ENCODE data around the gene WDR72.
"Not testable (repeated sequence)": the region's sequence is repeated elsewhere in the genome, so short reads cannot be mapped to it uniquely, and the experiment has no call there.

The WDR72 gene

DNA sequence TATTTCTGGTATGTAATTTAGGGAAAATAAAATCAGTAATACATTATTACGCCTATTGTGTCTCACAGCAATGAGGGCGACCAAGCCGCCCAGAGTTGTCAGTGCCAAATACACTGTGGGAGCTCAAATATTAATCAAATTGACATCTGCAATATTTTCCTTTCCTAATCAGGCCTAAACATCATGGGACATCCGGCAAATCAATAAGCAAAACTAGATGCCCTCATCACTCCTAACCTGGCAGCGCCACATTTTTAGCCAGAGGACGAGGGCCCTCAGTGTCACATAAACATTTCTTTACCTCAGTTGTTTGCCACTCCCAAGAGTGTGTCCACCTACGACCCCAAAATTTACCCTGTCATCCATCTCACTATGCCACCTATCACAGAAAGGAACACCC, 64.1 kb downstream of the WDR72 start:
- DNase-seq: no peak

GRCh38 chr15:53694476-53694874, 65.0 kb downstream of the WDR72 start:
- no peak for DNase-seq

DNA sequence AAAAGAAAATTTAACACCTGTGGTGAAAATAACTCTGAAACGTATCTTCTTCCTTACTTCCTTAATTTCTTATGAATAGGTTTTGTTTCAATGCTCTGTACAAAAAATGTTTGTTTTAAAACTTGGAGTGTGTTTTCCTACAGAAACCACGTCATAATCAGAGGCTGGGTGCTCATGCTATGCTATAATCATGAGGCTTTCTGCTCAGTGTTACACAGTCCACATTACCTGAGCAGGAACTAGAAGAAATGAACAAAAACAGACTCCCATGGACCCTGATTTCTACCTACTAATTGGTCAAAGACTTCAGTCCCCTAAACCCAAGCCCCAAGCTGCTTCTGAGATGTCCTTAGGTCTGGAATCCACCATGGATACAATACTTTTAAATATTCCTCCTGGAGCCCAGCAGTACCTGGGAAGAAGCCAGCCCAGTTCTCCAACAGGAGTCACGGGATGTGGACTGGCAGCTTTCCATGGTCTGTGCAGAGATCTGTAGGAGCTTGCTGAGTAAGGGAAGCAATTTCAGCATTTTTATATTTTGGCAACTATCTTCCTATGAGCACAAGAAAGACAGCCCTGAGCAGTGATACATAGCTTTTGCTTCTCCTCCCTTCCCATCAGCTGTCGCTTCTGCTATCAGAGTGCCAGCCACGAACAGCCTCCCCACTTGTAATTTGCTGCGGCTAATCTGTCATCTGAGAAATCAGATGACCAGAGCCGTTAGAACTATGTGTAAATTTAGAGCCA, 65.6 kb downstream of the WDR72 start:
- peak; percentile 36 for DNase-seq

DNA sequence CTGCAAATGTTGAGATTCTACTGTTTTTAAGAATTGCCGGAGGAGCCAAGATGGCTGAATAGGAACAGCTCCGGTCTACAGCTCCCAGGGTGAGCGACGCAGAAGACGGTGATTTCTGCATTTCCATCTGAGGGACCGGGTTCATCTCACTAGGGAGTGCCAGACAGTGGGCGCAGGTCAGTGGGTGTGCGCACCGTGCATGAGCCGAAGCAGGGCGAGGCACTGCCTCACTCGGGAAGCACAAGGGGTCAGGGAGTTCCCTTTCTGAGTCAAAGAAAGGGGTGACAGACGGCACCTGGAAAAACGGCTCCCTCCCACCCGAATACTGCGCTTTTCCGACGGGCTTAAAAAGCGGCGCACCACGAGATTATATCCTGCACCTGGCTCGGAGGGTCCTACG, 75.3 kb downstream of the WDR72 start:
- DNase-seq: not testable (repeated sequence)

GRCh38 chr15:53681056-53681455, 78.4 kb downstream of the WDR72 start:
- no peak for DNase-seq

- DNase-seq: no peak
These were observed 83.6 kb downstream of the WDR72 start for GRCh38 chr15:53675832-53676231.

DNA sequence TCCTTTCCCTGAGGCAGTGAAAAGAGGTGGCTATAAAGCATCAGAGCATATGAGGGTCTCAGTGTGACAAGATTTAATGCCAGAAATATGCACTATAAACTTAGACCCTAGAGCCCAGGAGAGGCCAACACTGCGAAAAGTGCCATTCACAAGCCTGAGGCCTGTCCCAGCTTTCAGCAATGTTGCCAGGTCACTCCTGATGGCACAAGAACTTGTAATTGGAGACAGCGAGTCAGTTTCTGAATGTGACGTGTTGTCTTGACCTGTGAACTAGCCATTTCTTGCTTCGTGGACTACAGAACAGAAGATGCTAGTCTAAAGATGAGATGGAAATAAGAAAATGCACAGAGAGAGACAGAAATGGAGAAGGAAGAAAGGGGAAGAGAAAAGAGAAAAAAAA, 87.9 kb downstream of the WDR72 start:
- no peak for DNase-seq

DNA sequence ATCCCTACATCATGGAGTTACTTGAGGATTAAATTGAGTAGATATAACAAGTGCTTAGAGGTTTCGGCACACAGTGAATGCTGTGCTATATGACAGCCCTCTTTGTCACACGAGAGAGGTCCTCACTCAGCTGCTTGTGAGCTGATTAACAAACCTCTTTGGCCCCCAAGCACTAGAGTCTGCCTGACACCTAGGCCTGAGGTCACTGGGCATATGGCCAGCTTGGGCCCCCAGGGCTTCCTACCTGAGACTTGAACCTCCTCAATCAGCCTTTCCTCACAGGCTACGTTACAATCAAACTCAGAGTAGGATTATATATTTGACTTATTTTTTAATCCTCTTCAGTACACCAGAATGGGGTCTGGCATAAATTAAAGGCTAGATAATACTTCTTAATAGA, 88.8 kb downstream of the WDR72 start:
- DNase-seq: no peak

- no peak for DNase-seq
These were observed 93.5 kb downstream of the WDR72 start for GRCh38 chr15:53665930-53666329.

DNA sequence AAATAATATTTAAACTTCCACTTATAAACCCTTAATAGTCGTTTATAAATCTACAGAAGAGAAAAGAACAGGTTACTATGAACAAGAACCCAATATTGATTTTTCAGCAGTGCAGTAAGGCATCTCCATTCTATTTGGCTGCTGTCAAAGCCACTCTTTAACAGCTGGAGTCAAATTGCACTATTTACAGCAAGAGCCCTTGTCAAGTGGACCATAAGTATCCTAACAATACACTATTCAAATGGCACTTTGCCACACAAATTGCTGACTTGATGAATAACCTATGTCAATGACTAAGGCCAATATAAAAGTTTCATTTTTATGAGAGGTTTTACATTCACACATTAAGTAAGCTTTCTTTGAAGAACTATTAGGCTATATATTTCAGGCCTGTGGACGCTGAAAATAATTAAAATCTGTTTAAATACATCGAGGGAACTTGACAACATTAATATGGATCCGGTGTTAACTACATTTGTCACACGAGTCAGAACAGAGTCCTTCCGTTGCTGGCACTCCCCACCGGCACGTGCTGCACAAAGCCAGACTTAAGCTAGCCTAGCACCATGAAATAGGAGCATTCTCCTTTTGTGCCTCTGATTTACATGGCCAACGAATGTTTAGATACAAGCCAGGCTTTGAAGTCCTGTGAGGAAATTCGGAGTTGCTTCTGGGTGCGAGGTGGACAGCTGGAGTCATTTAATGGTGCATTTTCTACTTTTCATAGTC, 100.5 kb downstream of the WDR72 start:
- DNase-seq: no peak

- DNase-seq: no peak
These were observed 101.2 kb downstream of the WDR72 start for GRCh38 chr15:53658255-53658654.

DNA sequence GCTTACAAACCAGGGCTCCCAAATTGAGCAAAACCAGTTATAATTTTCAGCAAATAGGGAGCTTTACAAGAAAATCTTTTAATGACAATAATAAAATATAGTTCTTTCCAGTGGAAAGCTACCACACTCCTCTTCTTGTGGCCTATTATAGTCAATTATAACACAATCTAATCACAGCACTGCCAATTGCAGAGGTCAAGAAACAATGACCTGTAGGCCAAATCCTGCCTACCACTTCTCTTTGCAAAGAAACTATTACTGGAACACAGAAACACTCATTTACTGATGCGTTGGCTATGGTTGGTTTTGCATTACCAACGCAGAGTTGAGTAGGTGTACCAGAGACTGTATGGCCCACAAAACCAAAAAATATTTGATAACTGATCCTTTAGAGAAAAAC, 110.5 kb downstream of the WDR72 start:
- DNase-seq: no peak

DNA sequence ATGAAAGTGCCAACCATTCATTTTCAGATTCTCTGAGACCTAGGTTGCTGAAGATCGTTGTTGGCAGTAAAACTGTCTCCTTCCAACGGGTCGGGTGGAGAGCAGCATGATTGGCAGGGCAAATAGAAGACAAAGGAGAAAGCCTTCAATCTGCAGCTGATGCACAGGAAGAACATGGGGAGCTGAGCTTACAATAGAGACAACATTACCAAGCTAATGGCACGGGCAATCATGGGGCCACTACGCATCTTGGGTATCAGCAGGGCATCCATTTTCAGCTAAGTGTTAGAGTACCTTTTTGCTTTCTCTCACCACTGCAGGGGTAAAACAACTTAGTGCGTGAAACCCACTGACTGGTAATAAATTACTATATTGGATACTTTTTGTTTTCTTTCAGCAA, 114.8 kb downstream of the WDR72 start:
- no peak for DNase-seq

DNA sequence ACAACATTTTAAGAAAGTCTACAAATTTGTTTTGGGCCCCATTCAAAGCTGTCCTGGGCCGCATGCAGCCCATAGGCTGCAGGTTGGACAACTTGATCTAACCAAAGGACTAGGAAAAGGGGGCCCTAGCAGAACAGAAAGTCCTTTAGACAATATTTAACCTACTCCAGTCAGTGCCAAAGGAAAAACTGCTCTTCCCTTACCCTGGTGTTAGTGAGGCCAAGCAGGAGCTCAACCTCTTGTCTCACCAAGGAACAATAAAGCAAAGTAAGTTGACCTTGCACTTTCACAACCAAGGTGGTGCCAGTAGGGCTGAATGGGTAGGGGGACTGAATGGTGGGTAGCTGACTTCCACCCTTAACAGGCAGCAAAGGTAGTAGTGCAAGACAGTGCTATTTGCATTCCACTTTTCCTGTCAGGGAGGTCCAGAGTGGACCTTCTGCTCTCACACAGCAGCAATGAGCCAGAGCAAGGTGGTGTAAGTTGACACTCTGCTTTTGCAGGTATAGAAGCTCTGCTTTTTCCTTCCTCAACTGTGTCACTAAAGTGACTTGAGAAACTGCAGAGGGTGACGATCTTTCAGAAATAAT, 124.9 kb downstream of the WDR72 start:
- no peak for DNase-seq

DNA sequence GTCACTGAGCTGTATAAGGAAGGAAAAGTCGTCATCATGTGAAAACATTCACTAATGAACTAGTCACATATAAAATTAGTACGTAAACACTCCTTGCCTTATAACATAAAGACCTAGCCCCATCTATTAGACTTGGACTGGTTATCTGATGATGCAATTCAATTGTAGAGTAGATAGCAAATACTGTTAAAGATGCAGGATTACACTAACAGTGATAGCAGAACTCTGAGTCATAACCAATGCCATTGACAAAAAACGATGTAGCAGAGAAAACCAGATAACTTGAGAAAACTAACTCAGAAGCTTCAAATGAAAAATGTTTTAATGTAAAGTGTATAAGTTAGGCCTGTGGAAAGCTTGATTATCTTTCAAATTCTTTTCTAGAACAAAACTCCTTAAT, 132.2 kb downstream of the WDR72 start:
- DNase-seq: no peak

GRCh38 chr15:53625962-53626845, 133.3 kb downstream of the WDR72 start:
- no peak for DNase-seq

DNA sequence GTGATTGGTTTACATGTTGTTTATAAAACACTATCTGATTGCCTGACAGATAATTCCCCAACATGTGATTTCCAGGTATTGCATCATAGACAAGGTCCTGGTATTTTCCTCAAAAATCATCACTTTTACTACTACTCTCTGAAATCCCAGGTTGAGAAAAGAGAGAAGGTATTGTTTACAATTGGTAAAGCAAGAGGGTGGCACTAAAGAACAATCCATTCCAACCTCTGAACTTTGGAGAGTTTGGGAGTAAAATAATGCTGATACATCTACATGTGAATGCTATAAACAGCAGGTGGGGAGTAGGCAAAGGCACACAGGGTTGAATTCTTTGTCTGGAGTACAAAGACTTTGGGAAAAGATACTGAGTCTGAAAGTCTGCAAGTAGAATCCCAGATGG, 134.2 kb downstream of the WDR72 start:
- DNase-seq: no peak

- no peak for DNase-seq
These were observed 141.0 kb downstream of the WDR72 start for GRCh38 chr15:53618461-53618860.

- no peak for DNase-seq
These were observed 148.1 kb downstream of the WDR72 start for GRCh38 chr15:53611145-53611920.

DNA sequence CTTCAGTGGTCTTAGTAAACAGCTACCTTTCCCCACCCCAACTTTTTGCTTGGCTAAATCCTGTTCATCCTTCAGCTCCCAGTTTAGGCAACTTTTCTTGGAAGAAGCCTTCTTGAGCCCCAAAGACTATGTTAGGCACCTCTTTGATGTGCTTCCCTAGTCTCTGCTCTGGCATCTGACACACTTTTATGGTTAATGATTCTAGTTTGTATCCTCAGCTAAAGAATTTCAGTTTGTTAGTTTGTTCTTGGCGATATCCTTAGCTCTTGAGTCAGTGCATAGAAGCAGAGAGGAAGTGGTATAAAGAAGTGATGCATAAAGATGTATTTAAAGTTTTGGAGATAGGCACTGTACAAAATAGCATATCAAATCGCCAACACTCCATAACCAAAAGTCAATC, 168.4 kb downstream of the WDR72 start:
- no peak for DNase-seq

DNA sequence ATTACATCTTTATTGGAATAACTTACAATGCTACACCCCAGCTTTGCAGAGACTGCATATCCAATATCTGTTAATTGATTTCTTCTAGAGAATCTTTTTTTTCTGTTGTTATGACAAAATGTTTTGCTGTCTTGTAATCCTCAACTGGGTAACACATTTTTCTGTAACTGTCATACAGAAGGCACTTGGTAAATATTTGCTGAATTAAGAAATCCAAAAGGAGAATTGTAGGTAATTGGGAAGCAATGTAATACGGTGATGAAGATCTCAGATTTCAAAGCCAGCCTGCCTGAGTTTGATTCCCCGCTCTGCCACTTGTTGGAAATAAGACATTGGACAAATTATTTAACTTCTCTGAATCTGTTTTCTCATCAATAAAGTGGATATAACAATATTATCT, 169.1 kb downstream of the WDR72 start:
- no peak for DNase-seq

DNA sequence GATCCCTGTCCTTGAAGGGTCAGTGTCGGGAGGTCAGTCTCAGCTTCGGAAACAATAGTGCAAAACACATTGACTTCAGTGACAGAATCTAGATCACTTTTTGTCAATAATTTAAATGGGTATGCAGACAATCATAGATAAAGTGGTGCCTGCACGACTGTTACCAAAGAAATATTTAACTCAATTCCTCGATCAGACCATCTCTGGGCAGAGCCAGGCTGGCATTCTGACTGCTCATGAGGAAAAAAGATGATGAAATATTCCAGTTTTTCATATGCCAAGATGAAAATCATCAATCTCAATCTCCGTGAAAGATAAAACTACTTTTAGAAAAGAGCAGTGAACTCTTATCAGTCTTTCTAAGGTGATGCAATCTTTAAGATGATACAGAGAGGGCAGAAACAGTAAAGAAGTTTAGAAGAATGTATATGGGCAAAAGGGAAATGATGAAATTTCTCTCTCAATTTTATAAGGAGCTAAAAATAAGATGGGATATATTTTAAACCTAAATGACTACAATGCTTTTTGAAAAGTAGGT, 169.9 kb downstream of the WDR72 start:
- DNase-seq: no peak
